ENCODE measurements around the gene PDXK.

PDXK gene

GRCh38 chr21:43805275-43805800, 86.4 kb downstream of the PDXK start:
- DNase-seq (ENCODE audit: low read depth) = no peak

DNA sequence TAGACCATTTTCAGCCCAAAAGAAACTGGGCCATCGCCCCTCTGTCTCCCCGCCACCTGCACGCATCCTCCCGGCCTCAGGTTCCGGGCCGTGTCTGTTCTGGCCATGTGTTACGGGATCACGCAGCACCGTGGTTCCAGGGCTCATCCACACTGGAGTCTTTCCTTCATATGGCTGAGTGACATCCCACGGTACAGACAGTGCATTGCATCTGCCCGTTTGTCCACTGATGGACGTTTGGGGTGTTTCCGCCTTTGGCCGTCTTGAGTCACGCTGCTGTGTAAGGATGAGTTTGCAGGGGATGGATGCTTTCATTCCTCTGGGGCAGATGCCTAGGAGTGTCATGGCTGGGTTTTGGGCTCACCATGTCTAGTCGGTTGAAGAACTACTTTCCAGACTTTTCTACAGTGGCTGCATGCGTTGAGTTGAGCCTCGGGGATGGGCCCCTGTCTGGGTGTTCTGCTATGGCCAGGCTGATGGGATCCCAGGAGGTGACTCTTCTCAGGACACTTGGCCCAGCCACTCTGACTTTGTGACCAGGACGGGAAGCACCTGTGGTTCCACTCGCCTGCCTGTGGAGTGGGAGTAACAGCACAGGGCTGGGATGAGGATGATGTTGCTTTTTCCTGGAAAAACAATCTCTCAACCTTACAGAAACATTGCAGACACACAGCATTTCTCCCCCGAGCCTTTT, 87.2 kb downstream of the PDXK start:
- DNase-seq (ENCODE audit: low read depth) = no peak

DNA sequence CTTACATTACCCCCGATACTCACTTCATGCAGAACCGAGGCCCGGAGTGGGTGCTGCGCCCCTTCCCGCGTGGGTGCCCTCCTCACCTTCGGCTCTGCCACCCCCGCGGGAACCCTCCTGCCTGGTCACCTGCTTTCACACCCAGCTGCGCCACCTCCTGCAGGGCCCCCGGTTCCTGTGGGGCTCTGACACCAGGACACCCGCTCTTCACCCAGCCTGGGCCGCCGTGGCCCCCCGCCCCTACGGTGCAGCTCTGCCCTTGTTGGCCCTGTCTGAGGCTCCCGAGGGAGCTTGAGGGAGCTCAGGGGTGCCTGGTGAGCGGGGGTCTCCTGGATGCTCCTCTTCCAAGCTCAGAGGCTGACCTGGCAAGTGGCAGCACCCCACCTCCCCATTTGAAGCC, 89.4 kb downstream of the PDXK start:
- DNase-seq (ENCODE audit: low read depth) = no peak

GRCh38 chr21:43808832-43809251, 89.9 kb downstream of the PDXK start:
- no peak for DNase-seq (ENCODE audit: low read depth)

GRCh38 chr21:43809346-43809799, 90.4 kb downstream of the PDXK start:
- no peak for DNase-seq (ENCODE audit: low read depth)

GRCh38 chr21:43809853-43810504, 91.0 kb downstream of the PDXK start:
- no peak for DNase-seq (ENCODE audit: low read depth)

DNA sequence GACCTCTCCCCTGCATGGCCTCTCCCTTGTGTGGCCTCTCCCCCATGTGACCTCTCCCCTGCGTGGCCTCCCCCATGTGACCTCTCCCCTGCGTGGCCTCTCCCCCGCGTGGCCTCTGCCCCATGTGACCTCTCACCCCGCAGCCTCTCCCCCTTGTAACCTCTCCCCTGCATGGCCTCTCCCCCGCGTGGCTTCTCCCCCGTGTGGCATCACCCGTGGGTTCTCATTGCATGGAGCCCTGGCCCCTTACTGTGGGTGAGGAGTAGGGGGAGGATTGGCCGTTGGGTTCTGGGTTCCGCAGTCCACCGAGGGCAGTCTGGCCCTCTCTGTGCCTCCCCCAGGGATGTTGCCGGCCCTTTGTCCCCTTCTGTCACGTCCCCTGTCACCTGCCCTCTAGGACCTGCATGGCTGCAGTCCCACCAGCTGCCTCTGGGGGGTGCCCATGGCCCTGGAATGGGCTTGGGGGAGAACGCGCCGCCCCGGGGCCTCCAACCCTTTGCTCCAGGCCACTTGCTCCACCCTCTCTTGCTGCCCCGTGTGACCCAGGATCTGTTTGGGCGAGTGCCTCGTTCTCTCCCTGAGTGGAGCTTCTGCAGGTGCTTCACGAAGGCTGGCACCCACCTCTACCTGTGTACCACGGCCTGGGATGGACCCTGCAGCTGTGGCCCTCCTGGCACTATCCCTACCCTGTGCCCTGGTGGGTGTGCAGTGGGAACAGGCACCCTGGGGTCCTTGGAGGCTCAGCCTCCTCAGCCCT, 91.8 kb downstream of the PDXK start:
- peak; percentile 41 for DNase-seq (ENCODE audit: low read depth)

DNA sequence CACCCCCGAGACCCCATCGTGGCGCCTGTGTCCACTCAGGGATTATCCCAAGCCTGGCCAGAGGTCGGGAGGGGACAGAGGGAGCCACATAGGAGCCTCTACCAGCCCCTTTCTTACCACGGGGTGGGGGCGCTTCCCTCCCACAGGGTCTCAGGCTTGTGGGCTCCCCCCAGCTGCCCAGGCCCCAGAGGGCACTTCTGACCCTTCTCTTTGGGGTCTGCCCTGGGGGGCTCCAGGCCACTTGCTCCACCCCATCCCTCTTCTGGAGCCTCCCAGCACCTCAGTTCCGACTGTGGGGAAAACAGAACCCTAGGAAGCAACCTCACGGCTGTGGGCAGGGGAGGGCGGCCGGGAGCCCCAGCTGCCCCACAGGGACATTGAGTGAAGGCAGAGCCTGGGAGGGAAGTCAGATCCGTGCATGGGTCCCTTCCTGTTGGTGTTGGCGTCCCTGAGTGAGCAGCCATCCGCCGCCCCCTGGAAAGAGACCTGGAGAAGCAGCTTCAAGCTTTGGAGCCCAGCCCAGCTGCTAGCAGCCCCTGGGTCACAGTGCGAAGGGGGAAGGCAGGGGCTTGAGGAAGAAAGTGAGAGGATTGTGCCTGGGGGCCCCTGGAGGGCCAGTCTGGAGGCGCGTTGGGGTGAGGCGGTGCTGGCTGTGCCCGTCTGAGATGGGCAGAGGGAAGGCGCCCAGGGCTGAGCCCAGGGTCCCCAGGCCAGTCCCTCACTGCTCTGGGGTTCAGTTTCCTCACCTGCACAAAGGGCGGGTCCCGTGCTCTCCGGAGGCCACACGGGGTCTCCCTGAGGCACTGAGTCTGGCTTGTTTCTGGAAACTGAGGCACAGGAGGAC, 92.6 kb downstream of the PDXK start:
- DNase-seq (ENCODE audit: low read depth) = no peak
